Keratinocyte (primary cell): ENCODE data around the gene VTCN1.

Source experiments
- EZH2 ChIP-seq: IDR thresholded peaks from one replicate; pipeline ENCODE4 v1.6.1; 2012; ENCODE audit warnings: inconsistent platforms, mild to moderate bottlenecking, low read length, moderate library complexity
- TF ChIP-seq, protein P1 (sequence below), 3 experiments: IDR thresholded peaks in 1 of 3; conservative IDR thresholded peaks in 1 of 3; optimal IDR thresholded peaks in 1 of 3; 2 replicates in 2 of 3; 3 replicates in 1 of 3; pipeline versions ENCODE3 to v1.5.1; 2011; ENCODE audit warnings: low read length in 3 of 3, mild to moderate bottlenecking in 3 of 3, moderate library complexity in 2 of 3, control low read depth in 1 of 3, inconsistent platforms in 1 of 3; ENCODE audit not compliant: insufficient read depth in 2 of 3; ENCODE audit errors: extremely low read depth in 1 of 3

DNA sequence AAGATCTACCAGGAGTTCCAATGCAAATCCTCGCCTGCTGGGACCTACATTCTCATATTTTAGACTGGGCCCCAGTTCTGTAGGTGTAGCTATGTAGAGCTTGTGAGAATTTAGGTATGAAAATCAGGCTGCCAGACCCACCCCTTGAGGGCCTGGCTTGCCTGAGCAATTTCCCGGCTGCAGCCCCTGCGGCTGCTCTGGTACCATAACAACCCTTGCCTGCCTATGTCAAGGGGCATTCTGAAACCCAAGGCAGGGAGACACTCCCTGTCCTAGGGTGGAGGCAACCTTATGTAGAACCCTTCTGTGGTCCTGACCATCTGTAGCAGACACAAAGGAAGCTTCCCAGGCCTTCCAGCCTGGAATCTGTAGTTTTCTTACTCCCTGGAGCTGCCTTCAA is 28.4 kb downstream of the VTCN1 start:
- TF ChIP-seq, protein P1, sequence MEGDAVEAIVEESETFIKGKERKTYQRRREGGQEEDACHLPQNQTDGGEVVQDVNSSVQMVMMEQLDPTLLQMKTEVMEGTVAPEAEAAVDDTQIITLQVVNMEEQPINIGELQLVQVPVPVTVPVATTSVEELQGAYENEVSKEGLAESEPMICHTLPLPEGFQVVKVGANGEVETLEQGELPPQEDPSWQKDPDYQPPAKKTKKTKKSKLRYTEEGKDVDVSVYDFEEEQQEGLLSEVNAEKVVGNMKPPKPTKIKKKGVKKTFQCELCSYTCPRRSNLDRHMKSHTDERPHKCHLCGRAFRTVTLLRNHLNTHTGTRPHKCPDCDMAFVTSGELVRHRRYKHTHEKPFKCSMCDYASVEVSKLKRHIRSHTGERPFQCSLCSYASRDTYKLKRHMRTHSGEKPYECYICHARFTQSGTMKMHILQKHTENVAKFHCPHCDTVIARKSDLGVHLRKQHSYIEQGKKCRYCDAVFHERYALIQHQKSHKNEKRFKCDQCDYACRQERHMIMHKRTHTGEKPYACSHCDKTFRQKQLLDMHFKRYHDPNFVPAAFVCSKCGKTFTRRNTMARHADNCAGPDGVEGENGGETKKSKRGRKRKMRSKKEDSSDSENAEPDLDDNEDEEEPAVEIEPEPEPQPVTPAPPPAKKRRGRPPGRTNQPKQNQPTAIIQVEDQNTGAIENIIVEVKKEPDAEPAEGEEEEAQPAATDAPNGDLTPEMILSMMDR (optimal IDR thresholded peaks at IDR 0.05 in 1 of 3, IDR thresholded peaks at IDR 0.05 in 1 of 3, conservative IDR thresholded peaks at IDR 0.05 in 1 of 3; ENCODE audit: extremely low read depth in 1 of 3, insufficient read depth in 2 of 3, low read length in 3 of 3), result no peak
- TF ChIP-seq EZH2, result no peak
